Measurements from ENCODE around the gene SPHKAP.
"Not testable (repeated sequence)": the region's sequence is repeated elsewhere in the genome, so short reads cannot be mapped to it uniquely, and the experiment has no call there.

SPHKAP gene

DNA sequence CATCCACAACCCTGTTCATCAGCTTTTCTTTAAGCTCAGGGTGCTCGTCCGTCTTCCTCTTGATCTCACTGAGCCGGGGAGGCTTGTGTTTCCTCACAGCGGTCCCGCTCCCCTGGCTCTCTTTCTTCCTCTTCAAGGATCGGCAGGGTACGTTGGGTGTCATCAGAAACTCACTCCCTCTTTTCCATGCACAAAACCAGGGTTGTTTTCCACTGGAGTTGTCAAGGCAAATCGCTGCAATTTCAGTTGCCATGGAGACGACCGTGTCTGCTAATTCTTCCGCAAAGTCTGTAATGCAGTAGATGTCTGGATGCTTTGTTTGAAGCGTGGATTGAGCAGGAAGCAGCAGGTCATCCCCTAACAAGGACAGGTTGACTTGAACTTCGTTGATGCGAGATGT, 163.7 kb downstream of the SPHKAP start:
- no peak for DNase-seq (ENCODE audit: insufficient read length)
- FAIRE-seq = no peak
- no peak for TF ChIP-seq TAF1 (IDR thresholded peaks at IDR 0.05; ENCODE audit: borderline replicate concordance, low read depth, low read length)
- no peak for TF ChIP-seq POLR2AphosphoS5 (IDR thresholded peaks at IDR 0.05; ENCODE audit: low read depth, low read length)
- no peak for TF ChIP-seq POLR2A (IDR thresholded peaks at IDR 0.05; ENCODE audit: low read depth, low read length)

- DNase-seq (ENCODE audit: insufficient read length) = no peak
- no peak for TF ChIP-seq POLR2AphosphoS5 (IDR thresholded peaks at IDR 0.05; ENCODE audit: low read depth, low read length)
- TF ChIP-seq POLR2A (IDR thresholded peaks at IDR 0.05; ENCODE audit: low read depth, low read length) = no peak
- no peak for TF ChIP-seq TAF1 (IDR thresholded peaks at IDR 0.05; ENCODE audit: borderline replicate concordance, low read depth, low read length)
- FAIRE-seq = no peak
These were observed 165.1 kb downstream of the SPHKAP start for GRCh38 chr2:228016402-228016801.

DNA sequence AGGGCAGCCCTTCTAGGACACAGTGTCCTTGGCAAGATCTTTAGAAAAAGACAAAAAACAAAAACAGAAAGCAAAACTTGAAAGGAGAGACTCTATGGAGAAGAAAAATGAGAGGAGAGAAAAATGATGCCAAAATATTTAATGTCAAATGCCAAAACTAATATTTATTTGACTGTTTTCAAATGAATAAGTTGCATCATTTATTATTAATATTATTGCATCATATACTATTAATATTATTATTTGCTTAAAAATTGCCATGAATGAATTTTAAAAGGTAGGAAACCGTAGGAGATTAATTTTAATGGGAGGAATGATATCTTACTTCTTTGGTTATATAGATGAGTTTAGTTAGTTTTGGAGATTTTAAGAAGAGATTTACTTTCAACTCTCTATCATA, 165.7 kb downstream of the SPHKAP start:
- no peak for FAIRE-seq
- TF ChIP-seq POLR2A (IDR thresholded peaks at IDR 0.05; ENCODE audit: low read depth, low read length) = no peak
- TF ChIP-seq POLR2AphosphoS5 (IDR thresholded peaks at IDR 0.05; ENCODE audit: low read depth, low read length) = no peak
- no peak for TF ChIP-seq TAF1 (IDR thresholded peaks at IDR 0.05; ENCODE audit: borderline replicate concordance, low read depth, low read length)

DNA sequence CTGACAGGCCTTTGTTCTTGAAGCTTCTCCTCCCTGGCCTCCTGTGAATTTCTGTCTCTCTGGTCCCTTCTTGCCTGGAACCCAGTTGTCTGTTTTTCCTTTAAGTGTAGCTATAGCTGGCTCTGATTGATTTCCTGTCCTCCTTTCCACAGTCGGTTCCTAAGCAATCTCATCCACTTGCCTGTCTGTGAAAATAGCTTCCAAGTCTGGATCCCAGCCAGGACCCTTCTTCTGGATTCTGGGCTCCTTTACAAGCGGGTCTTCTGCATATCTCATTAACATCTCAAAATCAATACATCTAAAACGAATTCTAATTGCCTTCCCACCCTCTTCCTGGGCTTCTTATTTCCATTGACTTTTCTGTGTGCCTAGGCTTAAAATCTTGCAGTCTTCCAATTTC, 185.1 kb downstream of the SPHKAP start:
- TF ChIP-seq TAF1 (IDR thresholded peaks at IDR 0.05; ENCODE audit: borderline replicate concordance, low read depth, low read length) (no peak), POLR2AphosphoS5 (IDR thresholded peaks at IDR 0.05; ENCODE audit: low read depth, low read length) (no peak), POLR2A (IDR thresholded peaks at IDR 0.05; ENCODE audit: low read depth, low read length) (no peak)
- FAIRE-seq (no peak), DNase-seq (ENCODE audit: insufficient read length) (no peak)

More for the DNA sequence above, 165.7 kb downstream of the SPHKAP start:
- DNase-seq (ENCODE audit: insufficient read length) = no peak

DNA sequence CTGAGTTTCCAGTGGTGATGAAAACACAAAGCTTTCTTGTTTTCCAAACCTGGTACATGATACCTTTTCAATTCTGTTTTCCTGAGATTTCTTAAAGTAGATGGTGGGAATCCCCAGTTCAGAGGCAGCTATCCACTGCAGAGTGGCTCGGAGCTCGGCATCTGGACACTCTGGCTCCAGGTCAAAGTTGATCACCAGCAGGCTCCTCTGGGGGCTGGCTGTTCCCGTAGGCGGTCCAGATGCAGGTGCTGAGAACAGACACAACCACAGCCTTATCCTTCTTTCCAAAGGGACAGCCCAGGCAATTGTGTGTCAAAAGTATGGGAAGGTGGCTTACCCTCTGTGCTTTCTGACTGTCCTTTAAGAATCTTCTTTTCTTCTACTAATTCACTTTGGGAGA, 190.6 kb downstream of the SPHKAP start:
- no peak for TF ChIP-seq POLR2A (IDR thresholded peaks at IDR 0.05; ENCODE audit: low read depth, low read length)
- TF ChIP-seq POLR2AphosphoS5 (IDR thresholded peaks at IDR 0.05; ENCODE audit: low read depth, low read length) = no peak
- no peak for TF ChIP-seq TAF1 (IDR thresholded peaks at IDR 0.05; ENCODE audit: borderline replicate concordance, low read depth, low read length)
- no peak for FAIRE-seq
- no peak for DNase-seq (ENCODE audit: insufficient read length)

- no peak for TF ChIP-seq POLR2AphosphoS5 (IDR thresholded peaks at IDR 0.05; ENCODE audit: low read depth, low read length)
- no peak for TF ChIP-seq POLR2A (IDR thresholded peaks at IDR 0.05; ENCODE audit: low read depth, low read length)
- no peak for TF ChIP-seq TAF1 (IDR thresholded peaks at IDR 0.05; ENCODE audit: borderline replicate concordance, low read depth, low read length)
- no peak for DNase-seq (ENCODE audit: insufficient read length)
- FAIRE-seq = no peak
These were observed 208.2 kb downstream of the SPHKAP start for GRCh38 chr2:227973241-227973640.

DNA sequence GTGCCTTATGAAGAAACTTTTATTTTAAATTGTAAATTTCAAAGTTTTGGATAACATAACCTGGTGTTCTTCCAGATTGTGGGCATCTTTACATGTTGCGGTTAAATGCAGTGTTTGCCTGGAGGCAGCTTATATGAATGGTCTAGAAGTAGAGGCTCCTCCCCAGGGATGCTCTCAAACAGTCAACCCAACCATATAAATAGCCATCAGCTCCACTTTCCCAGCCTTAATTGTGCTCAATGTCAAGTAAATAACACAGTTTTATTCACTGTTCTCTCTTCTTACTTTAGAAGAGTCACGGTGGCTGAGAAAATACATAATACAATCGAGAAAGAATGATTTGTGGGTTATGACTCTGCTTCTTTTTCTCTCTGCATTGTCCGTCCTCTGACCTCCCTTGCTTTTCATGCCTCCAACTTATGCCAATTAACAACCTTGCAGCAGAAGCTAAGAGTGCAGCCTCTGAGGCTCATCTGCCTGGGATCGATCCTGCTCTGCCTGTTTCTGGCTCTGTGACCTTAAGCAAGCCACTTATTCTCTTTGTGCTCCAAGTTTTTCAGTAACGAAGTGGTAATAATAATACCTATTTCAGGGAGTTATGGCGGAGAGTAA, 209.8 kb downstream of the SPHKAP start:
- DNase-seq (ENCODE audit: insufficient read length) (no peak), FAIRE-seq (no peak)
- no peak for TF ChIP-seq POLR2AphosphoS5 (IDR thresholded peaks at IDR 0.05; ENCODE audit: low read depth, low read length)
- no peak for TF ChIP-seq TAF1 (IDR thresholded peaks at IDR 0.05; ENCODE audit: borderline replicate concordance, low read depth, low read length)
- no peak for TF ChIP-seq POLR2A (IDR thresholded peaks at IDR 0.05; ENCODE audit: low read depth, low read length)

GRCh38 chr2:227960317-227960716, 221.2 kb downstream of the SPHKAP start:
- no peak for DNase-seq (ENCODE audit: insufficient read length)
- no peak for TF ChIP-seq POLR2A (IDR thresholded peaks at IDR 0.05; ENCODE audit: low read depth, low read length)
- TF ChIP-seq POLR2AphosphoS5 (IDR thresholded peaks at IDR 0.05; ENCODE audit: low read depth, low read length) = no peak
- TF ChIP-seq TAF1 (IDR thresholded peaks at IDR 0.05; ENCODE audit: borderline replicate concordance, low read depth, low read length) = no peak
- no peak for FAIRE-seq

GRCh38 chr2:227942965-227943364, 238.5 kb downstream of the SPHKAP start:
- FAIRE-seq (no peak), DNase-seq (ENCODE audit: insufficient read length) (no peak)
- TF ChIP-seq POLR2AphosphoS5 (IDR thresholded peaks at IDR 0.05; ENCODE audit: low read depth, low read length) = no peak

DNA sequence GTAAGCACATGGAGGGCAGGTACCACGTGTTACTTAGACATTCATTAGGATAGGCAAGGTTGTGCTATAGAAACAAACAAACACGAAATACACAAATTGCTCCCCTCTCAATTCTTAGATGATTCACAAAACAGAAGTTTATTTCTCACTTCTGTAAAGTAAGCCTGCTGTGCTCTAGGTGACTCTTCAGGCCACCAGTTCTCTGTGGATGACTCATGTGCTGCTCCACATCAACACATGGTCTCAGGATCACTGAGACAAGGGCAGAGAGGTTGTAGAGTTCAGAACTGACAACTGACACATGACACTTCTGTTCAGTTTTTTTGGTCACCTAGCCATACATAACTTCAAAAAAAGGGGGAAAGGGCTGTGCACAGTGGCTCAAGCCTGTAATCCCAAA, 239.5 kb downstream of the SPHKAP start:
- FAIRE-seq (no peak), DNase-seq (ENCODE audit: insufficient read length) (no peak)
- no peak for TF ChIP-seq TAF1 (IDR thresholded peaks at IDR 0.05; ENCODE audit: borderline replicate concordance, low read depth, low read length)
- TF ChIP-seq POLR2A (IDR thresholded peaks at IDR 0.05; ENCODE audit: low read depth, low read length) = no peak
- TF ChIP-seq POLR2AphosphoS5 (IDR thresholded peaks at IDR 0.05; ENCODE audit: low read depth, low read length) = no peak

DNA sequence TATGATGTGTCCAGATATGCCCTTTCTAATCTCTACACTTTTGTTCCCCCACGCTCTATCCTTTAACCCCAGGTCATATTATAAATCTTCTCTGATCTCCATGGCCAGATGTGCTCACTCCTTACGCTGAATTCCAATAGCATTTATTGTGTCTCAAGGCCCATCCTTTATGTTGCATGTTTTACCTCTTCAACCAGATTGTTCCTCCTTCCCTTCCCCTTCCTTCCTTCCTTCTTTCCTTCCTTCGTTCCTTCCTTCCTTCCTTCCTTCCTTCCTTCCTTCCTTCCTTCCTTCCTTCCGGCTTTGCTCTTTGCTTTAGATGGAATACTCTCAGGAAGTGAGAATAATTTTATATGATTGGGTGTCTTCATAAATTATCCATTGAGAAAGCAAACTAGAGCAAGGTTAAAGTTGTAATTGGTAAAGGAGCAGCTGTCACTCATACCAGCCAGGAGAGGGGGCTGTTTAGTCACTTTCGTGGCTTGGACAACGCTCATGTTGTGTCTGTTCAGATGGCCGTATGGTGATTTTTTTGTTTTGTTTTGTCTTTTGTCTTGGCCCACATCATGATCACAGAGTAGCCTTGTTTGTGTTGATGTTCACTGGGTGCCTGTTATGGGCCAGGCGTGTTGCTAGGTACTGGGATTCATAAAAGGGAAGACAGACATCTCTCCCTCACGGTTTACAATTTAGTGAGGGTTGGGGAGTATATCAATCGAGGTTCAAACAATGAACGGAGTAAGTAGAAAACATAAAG, 242.0 kb downstream of the SPHKAP start:
- FAIRE-seq = no peak
- DNase-seq (ENCODE audit: insufficient read length) = no peak
- TF ChIP-seq POLR2AphosphoS5 (IDR thresholded peaks at IDR 0.05; ENCODE audit: low read depth, low read length) (no peak), TAF1 (IDR thresholded peaks at IDR 0.05; ENCODE audit: borderline replicate concordance, low read depth, low read length) (no peak), POLR2A (IDR thresholded peaks at IDR 0.05; ENCODE audit: low read depth, low read length) (no peak)

GRCh38 chr2:227936249-227936648, 245.2 kb downstream of the SPHKAP start:
- DNase-seq (ENCODE audit: insufficient read length); FAIRE-seq: not testable (repeated sequence)
